GM19463 (cell line): Measurements from ENCODE around the gene USP47.

Source experiments
- ATAC-seq: cut with Tn5 transposase; IDR thresholded peaks from one replicate; pipeline ENCODE4 v1.9.1; 2021; ENCODE audit warnings: mild to moderate bottlenecking, moderate library complexity; ENCODE audit not compliant: unreplicated experiment

USP47 gene

DNA sequence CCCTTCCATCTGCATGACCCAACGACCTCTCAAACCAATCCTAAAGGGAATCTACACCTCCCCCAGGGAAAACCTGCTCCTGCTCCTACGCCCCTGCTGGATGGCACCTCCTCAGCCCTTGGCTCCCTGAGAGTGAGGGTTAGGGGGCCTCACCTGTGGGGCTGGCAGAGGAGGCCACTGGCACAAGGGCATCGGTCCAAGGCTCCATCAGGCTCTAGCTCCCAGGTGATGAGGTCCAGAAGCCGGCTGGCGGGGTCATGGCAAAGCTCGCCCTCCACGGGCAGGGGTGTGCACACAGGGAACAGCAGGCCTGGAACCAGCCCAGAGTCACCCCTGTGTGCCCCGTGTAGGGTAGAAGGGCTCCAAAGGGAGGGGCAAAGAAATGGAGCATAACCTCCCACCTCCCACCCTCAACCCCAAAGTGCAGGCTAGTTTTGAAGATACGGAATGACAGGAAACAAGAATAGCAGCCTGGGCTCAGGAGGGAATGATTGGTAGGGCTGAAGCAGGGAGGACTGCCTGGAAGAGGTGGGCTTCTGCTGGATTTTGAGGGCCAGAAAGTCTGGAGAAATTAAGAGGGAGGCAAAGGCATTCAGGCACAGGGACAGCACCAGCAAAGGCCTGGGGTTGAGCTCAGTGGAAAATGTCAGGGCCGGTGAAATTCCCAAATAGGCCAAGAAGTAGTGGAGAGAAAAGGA, 124.0 kb downstream of the USP47 start:
- no peak for ATAC-seq

GRCh38 chr11:11966354-11966741, 124.6 kb downstream of the USP47 start:
- no peak for ATAC-seq

DNA sequence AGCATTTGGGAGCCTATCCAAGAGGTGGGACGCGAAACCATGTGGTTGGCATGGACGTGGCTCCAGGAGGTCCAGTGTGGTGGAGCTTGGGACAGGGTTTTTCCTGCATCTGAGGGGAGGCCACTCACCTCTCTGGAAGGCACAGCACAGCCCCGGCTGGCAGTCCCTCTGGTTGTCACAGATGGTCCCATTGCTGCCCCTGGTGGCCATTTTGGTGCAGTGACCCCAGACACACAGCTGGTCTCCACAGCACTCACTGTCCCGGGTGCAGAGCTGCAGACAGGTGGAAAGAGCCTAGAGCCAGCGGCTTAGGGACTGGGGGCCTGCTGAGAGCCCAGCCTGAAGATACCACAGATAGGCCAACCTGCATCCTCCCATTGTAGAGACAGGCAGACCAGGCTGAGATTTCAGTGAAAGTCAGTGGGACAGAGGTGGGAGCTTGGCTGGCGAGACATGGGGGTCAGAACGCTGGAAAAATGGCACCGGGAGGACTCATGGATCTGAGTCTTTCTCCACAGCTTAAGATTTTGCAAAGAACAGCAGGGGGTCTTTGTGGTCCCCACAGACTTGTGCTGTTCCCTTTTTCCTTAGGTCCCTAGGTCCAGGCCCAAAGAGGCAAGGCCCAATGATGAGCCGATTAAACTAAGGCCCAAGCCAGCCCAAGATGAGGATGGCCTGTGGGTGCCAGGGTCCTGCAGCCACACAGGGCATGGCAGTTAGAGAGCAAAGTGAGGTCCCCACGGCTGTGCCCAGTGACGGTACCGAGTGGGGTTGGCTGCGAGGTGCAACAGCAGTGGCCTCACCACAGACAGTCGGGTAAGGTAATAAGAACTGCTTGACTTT, 125.3 kb downstream of the USP47 start:
- peak; percentile 99 for ATAC-seq

DNA sequence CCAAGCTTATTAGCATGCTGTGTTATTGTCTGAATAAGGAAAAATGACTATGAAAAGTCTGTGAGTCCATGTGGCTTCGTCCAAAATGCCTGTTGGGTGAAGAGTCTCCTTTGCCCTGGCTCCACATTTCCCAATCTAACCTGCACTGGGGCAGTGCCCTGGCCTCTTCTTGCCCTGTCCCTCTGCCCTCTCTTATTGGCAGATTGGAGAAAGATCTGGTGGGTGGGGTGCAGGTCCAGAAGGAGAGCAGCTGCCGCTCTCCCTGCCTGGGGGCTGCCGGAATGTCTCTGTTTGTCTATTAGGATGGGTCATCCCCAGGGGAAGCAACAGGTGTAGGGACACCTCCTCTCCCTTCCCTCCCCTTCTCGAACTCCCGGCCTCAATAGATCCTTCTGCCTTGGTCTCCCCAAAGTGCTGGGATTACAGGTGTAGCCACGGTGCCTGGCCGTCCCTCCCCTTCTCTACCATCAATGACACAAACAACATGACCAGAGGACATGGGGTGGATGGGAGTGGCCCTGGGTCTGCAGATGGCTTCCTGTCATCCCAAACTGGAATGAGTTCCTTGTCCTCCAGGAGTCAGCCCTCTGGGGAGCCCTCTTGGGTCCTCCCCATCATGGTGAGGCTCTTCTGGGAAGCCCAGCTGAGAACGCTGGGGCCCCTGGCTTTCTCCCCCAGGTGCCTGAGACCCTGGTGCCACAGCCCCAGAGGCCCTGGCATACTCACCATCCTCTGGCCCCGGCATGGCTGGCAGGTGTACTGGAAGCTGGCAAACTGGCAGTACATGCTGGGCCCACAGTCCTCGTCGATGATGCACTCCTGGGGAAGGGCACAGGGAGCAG, 126.1 kb downstream of the USP47 start:
- ATAC-seq, result no peak

- no peak for ATAC-seq
These were observed 126.9 kb downstream of the USP47 start for GRCh38 chr11:11968511-11969280.

DNA sequence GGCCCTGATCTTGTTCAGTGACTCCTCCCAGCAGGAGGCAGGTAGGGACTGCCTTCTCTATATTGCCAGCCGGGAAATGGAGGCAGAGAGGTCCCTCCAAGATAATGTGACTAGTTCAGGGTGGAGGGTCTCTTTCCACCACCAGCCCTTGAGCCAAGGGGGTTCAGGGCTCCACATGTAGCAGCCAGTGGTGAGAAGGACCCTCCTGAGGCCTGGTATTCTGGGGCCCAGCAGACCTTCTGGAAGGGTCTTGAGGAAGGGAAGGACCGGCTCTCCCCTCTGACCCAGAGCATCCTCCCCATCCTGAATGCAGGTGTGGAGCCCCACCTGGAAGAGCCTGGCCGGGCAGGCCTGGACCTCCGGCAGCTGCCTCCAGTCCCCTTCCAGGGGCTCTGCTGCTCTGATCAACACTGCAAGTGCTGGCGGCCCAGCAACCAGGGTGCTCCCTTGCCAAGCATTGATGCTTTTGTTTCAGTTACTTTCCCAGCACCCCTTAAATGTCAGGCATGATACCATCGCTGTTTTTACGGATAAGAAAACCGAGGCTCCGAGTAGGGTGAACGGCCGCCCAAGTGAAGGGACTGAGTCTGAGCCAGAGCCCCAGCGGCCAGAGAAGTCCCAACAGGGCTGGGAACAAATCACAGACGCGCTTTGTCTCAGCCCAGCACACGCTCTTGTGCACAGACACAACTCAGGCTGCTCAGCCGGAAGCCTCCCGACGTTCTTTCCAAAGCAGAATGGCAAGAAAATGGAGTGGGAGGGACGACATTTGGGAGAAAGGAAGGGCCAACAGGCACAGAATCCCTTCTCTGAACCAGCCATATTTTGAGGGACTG, 127.8 kb downstream of the USP47 start:
- no peak for ATAC-seq

DNA sequence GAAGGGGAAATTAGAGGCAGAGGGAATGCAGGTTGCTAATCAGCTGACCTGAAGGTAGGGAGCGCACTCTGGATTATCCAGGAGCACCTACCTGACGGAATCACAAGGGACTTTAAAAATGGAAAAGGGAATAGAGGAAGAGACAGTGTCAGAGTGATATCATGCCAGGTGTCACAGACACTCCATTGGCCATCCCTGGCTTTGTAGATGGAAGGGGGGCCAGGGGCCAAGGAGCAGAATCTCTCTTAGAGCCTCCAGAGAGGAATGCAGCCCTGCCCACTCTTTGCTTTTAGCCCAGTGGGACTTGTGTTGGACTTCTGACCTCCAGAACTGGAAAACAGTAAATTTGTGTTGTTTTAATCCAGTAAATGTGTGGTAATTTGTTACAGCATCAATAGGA, 128.8 kb downstream of the USP47 start:
- ATAC-seq, result no peak

DNA sequence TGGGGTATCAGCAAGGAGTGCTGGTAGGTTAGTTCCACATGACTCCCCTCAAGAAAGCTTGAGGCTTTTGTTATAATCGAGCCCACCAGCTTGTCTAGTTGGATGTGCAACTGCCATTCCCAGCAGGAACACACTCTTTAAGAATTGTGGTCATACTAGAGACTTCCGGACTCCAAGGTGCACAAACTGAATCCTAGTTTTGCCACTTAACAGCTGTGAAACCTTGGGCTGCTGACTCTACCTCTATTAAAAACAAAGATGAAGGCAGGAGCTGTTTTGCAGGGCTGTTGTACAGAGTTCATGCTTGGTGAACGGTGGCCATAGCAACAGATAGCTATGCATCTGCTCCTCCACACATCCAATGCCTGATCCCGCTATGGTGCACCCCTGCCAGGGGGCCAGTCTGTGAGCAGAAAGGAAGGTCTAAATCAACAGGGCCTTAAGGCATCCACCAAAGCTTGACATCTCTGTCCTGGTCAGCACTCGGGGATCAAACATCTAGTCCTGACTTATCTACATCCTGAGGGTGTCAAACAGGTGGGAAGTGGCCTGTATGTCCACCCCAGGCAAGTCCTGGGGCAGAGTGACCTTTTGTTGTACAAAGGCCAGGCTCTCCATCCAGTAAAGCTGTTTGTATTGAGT, 130.3 kb downstream of the USP47 start:
- no peak for ATAC-seq

GRCh38 chr11:11972730-11973341, 131.1 kb downstream of the USP47 start:
- no peak for ATAC-seq

GRCh38 chr11:11973361-11973800, 131.6 kb downstream of the USP47 start:
- no peak for ATAC-seq

DNA sequence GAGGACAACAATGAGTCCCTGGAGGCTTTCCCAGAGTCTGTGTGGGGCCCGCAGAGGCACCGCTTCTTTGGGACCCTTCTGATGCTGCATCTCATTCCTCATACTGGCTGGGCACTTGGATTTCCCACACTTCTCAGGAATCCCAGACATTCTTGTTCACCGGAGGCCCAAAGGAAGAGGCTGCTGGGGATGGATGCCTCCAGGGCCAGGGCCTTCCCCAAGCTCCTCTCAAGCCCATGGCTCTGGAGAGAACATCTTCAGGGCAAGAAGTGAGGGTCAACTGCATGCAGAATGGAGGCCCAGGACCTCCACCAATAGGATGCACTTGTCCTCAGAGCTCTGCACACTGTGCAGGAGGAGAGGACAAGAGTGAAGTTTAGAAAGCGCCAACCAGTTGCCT, 132.1 kb downstream of the USP47 start:
- no peak for ATAC-seq

GRCh38 chr11:11975201-11976092, 133.7 kb downstream of the USP47 start:
- ATAC-seq, result no peak

DNA sequence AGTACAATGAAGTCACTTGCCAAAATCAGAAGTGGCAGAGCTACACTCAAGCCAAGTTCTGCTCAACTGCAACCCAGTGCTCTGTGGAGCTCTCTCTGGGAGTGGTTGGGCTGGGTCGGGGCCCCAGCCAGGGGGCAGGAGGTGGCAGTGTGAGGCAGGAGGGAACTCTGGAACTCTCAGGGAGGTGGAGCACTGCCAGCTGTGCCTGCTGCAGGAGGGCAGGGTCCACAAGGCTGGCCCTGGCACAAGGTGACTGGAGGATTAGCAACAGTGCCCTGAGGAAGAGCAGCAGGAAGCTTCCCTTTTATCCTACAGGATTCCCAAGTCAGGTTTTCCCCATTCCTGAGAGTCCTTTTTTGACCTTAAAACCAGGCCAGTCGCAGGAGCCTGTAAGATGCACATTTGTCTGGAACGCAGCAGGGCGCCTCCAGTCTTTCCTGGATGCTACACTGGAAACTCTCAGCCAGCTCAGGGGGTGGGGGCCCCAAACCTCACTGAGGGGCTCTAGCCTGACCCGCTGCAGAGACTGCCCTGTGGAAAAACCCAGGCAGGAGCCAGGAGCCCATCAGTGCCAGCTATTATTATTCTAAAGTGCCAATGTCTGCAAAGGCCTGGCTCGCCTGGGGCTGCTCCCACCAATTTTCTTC, 134.8 kb downstream of the USP47 start:
- no peak for ATAC-seq

- no peak for ATAC-seq
These were observed 135.6 kb downstream of the USP47 start for GRCh38 chr11:11977206-11977938.

- no peak for ATAC-seq
These were observed 136.4 kb downstream of the USP47 start for GRCh38 chr11:11978098-11978637.

DNA sequence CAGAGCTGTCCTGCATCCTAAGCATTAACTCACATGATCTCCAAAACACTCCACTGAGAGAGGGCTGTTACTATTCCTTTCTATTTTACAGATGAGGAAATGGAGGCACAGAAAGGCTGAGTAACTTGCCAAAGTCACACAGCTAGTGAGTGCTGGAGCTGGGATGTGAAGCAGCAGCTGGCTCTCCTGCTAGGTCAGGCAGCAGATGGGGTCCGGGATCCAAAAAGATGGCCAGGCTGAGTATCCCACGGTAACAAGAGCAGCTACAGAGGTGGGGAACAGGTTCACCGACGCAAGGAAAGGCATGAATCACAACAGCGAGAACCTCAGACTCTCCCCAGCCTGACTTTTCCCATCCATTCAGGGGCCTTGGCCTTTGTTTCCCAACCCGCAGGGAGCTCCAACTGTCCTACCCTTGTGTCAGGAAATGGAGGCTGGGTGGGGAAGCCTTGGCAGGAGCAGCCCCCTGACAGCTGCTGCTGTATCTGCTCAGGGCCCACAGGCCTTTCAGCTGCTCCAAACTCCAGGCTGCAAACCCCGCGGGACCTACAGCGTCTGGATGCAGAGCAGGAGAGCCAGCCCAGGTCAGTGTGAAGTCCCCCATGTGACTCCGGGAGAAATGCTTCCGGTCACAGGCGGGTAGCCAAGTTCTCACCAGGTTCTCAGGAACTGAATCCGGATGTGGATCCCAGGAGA, 137.2 kb downstream of the USP47 start:
- no peak for ATAC-seq
